Measurements from ENCODE around the gene RGL1. TPM values are rescaled to one million over a fixed set of nuclear protein-coding genes. Genes with fewer than 3 reads are reported as not detected.

RGL1 gene
- total and polyA plus RNA-seq, 2 donors (not counting 3 experiments of a cell fraction or from before 2014, with no cell fraction given), result 19.8 to 35.3 TPM

DNA sequence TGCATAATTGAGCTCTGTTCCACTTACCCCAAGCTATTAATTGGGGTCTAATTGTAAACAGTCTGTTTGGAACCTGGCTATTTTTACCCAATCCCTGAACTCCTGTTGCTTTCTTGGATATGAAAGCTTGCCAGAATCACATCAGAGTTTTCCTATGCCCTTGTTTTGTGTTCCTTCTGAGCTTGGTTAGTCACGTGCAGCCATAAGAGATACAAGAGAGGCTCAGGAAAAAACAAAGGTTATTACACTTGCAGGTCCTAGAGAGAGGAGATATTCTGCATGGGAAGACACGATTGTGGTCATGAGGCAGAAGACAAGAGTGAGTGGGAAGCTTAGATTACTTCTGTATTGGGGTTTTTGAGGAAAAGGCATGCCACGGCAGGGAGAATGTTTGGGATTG lies 46.0 kb upstream of the RGL1 start:
- no peak for FAIRE-seq
- H3K4me1 ChIP-seq (ENCODE audit: control insufficient read depth, extremely low read depth, insufficient read depth, low read length), result peaks cover 16% of the 10 kb centered on the region
- no peaks in the 10 kb centered on the region for H3K79me2 ChIP-seq (ENCODE audit: control insufficient read depth, insufficient read depth, low read length)
- POLR2A ChIA-PET, result no interaction called here
- no peak overlapping the region for H3K9ac ChIP-seq (replicated peaks; ENCODE audit: extremely low read depth, insufficient read depth, low read length)
- no TSS peak for BruUV-seq (replicated peaks)
- no peaks in the 10 kb centered on the region for H3K36me3 ChIP-seq (ENCODE audit: control insufficient read depth in 2 of 2, extremely low read depth in 1 of 2, insufficient read depth in 2 of 2, low read length in 2 of 2)
- H3K27me3 ChIP-seq (ENCODE audit: control insufficient read depth in 2 of 2, insufficient read depth in 2 of 2, low read length in 2 of 2), result no peaks in the 10 kb centered on the region
- CTCF ChIA-PET, result interaction anchor here (0.9 to 2.0 kb wide), 4 partner anchors 9 to 157 kb away, joined by 3 to 10 read pairs (median 4); no protein-coding TSS in a partner anchor
- no peaks in the 10 kb centered on the region for H3K9me3 ChIP-seq (replicated peaks; ENCODE audit: control insufficient read depth, insufficient read depth, low read length)
- no peak for DNase-seq (ENCODE audit: low read depth, low spot score)
- H2AFZ ChIP-seq (ENCODE audit: low read depth, low read length), result no peak overlapping the region
- H3K27ac ChIP-seq (ENCODE audit: insufficient read depth, low read depth, low read length), result no peak overlapping the region
- intact Hi-C loops (cut with micrococcal nuclease) (no loop called here), dilution Hi-C loops (cut with MboI; ENCODE audit: extremely low pct_ligation_motif_present, low sequenced_read_pairs) (no loop called here)
- H4K20me1 ChIP-seq (replicated peaks; ENCODE audit: control insufficient read depth, extremely low read depth, insufficient read depth, low read length), result no peaks in the 10 kb centered on the region
- H3K4me2 ChIP-seq (ENCODE audit: insufficient read depth, low read length), result no peak overlapping the region
- no peaks in the 10 kb centered on the region for H3K9me1 ChIP-seq (replicated peaks; ENCODE audit: control insufficient read depth, extremely low read depth, insufficient read depth, low read length)
- TF ChIP-seq MYC (IDR thresholded peaks at IDR 0.05; ENCODE audit: low read depth, low read length) (no peak), POLR2A (IDR thresholded peaks at IDR 0.05; ENCODE audit: low read depth, low read length) (no peak), EZH2 (IDR thresholded peaks at IDR 0.05; ENCODE audit: borderline replicate concordance, low read depth, low read length, severe bottlenecking) (no peak), JUN (IDR thresholded peaks at IDR 0.05; ENCODE audit: borderline replicate concordance, insufficient read depth, insufficient read length, low read depth) (no peak), POLR2AphosphoS5 (IDR thresholded peaks at IDR 0.05; ENCODE audit: insufficient read depth, low read depth, low read length) (no peak), FOS (IDR thresholded peaks at IDR 0.05; ENCODE audit: borderline replicate concordance, insufficient read depth, low read length) (no peak), GATA2 (IDR thresholded peaks at IDR 0.05; ENCODE audit: insufficient read depth, insufficient read length, low read depth, low read length) (no peak)
- TF ChIP-seq, protein P1, sequence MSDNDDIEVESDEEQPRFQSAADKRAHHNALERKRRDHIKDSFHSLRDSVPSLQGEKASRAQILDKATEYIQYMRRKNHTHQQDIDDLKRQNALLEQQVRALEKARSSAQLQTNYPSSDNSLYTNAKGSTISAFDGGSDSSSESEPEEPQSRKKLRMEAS (IDR thresholded peaks at IDR 0.05; ENCODE audit: insufficient read depth, insufficient read length), result no peak
- TF ChIP-seq, protein P2, sequence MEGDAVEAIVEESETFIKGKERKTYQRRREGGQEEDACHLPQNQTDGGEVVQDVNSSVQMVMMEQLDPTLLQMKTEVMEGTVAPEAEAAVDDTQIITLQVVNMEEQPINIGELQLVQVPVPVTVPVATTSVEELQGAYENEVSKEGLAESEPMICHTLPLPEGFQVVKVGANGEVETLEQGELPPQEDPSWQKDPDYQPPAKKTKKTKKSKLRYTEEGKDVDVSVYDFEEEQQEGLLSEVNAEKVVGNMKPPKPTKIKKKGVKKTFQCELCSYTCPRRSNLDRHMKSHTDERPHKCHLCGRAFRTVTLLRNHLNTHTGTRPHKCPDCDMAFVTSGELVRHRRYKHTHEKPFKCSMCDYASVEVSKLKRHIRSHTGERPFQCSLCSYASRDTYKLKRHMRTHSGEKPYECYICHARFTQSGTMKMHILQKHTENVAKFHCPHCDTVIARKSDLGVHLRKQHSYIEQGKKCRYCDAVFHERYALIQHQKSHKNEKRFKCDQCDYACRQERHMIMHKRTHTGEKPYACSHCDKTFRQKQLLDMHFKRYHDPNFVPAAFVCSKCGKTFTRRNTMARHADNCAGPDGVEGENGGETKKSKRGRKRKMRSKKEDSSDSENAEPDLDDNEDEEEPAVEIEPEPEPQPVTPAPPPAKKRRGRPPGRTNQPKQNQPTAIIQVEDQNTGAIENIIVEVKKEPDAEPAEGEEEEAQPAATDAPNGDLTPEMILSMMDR (IDR thresholded peaks at IDR 0.05; ENCODE audit: extremely low read depth in 1 of 2, insufficient read depth in 1 of 2, low read depth in 1 of 2, low read length in 2 of 2), result no peak
- H3K4me3 ChIP-seq (replicated peaks in 1 of 3; ENCODE audit: insufficient read depth in 1 of 3, low read depth in 1 of 3, low read length in 3 of 3), result no peak overlapping the region

Data from endothelial cell of umbilical vein (primary cell).